Ishikawa (cell line): ENCODE data around the gene PSMB2.

Experiments used
- TCF12 ChIP-seq: IDR thresholded peaks from 2 replicates; pipeline ENCODE4 v1.6.1; 2012; ENCODE audit warnings: low read depth

Gene PSMB2

GRCh38 chr1:35553851-35554250, 87.5 kb downstream of the PSMB2 start:
- no peak for TF ChIP-seq TCF12
